HG03457 (cell line): ENCODE results near the gene BIVM.

ENCODE experiments used
- ATAC-seq: cut with Tn5 transposase; IDR thresholded peaks from one replicate; pipeline ENCODE4 v1.9.1; 2021; ENCODE audit warnings: moderate number of reproducible peaks; ENCODE audit not compliant: unreplicated experiment

BIVM gene

GRCh38 chr13:102781591-102781990, 17.3 kb upstream of the BIVM start:
- ATAC-seq: no peak

- no peak for ATAC-seq
Observed at GRCh38 chr13:102784483-102784882, 14.4 kb upstream of the BIVM start.

DNA sequence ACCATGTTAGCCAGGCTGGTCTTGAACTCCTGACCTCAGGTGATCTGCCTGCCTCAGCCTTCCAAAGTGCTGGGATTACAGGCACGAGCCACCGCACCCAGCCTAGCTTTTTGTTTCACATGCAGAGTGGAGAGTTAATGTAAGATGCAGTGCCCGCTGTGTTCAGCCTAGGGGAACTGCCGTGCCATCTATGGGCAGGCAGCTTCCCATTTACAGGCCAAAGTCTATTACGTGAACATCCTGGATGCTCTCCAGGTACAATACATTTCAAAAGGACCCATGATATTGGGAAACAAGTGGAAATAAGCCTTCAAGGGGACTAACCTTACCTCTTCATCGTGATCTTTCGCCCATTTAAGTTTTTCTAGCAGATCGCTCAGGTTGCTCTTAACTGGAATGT, 10.2 kb upstream of the BIVM start:
- ATAC-seq: no peak

DNA sequence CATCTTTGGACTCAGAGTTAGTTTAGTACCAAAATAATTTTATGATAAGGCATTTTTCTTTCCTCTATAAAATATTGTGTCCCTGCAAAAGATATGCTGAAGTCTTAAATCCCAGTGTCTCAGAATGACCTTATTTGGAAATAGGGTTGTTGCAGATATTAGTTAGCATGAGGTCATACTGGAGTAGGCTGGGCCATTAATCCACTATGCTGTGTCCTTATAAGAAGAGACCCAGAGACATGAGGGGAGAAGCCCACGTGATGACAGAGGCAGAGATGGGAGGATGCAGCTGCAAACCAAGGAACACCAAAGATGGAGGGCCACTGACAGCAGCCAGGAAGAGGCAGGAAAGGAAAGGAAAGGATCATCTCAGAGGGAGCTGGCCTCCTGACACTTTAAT, 6.5 kb upstream of the BIVM start:
- no peak for ATAC-seq

DNA sequence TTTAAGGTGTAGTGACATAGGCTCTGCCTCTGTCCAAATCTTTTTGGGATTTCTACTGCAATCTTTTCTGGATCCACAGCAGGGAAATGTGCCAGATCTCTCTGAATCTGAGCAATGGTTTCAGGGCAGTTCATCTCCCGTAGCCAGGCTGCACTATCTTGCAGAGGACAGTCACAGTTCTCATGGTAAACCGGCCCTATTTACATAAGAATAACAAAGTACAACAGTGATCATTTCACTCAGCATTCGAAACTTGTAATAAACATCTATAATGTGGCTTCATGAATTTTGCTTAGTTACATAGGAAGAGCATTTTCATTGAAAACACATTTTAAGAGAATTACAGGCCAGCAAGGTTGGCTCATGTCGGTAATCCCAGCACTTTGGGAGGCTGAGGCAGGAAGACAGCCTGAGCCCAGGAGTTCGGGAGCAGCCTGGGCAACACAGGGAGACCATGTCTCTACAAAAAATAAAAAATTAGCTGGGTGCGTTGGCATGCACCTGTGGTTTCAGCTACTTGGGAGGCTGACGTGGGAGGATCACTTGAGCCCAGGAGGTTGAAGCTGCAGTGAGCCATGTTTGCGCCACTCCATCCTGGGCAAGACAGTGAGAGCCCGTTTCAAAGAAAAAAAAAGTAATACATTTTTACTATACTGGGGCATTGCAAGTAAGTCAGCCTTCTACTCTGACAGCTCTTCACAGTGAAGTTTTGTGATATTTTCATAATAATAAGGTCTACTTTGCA, 5.1 kb upstream of the BIVM start:
- no peak for ATAC-seq

DNA sequence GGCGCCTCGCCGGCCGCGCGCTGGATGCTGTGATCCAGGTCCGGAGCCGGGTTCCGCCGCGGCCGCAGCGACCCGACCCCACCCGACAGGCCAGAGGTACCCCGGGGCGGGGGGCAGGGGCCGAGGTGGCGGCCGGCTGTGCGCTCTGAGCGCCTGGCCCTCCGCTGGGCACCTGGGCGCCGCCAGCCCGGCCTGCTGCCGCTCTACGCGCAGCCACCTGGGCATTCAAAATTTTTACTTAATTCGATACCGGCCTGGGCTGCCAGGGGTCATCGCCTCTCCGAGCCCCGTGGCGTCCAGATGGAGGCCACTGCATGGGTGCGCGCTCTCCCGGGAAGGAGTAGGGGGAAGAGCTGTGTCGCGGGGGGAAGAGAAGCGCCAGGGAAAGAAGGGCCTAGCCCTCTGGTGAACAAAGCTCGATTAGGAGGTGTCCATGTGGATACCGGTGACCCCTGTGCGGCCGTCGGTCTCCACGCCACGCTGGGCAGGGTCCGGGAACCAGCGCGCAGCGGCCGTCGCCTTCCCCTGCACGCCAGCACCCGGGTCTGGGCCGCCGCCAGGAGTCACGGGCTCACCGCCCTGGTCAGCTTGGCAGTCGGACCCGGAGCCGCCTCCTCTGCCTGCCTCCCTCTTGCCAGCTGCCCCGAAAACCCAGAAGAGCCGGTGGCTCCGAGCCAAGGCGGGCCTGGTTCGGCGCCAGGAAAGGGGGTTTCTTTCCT, 666 bp downstream of the BIVM start:
- no peak for ATAC-seq

GRCh38 chr13:102800145-102801041, 1.5 kb downstream of the BIVM start:
- peak; percentile 78 for ATAC-seq

- no peak for ATAC-seq
Observed at GRCh38 chr13:102805680-102806079, 6.8 kb downstream of the BIVM start.

DNA sequence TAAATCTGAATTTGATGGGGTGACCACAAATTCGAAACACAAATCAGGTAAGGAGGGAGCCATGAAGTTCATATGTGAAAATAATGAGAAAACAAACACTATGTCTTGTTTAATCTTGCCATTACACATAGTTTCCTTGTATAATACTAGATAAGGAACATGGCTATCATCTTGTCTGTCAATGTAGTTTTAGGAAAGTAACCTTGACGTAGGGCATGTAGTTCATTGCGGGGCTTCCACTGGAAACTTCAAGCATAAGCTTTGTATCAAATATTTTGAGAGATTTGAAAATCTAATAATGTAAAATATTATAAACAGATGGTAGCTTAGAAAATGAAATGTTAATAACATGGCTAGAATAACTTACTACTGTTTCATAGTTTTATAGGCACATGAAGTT, 8.8 kb downstream of the BIVM start:
- no peak for ATAC-seq

DNA sequence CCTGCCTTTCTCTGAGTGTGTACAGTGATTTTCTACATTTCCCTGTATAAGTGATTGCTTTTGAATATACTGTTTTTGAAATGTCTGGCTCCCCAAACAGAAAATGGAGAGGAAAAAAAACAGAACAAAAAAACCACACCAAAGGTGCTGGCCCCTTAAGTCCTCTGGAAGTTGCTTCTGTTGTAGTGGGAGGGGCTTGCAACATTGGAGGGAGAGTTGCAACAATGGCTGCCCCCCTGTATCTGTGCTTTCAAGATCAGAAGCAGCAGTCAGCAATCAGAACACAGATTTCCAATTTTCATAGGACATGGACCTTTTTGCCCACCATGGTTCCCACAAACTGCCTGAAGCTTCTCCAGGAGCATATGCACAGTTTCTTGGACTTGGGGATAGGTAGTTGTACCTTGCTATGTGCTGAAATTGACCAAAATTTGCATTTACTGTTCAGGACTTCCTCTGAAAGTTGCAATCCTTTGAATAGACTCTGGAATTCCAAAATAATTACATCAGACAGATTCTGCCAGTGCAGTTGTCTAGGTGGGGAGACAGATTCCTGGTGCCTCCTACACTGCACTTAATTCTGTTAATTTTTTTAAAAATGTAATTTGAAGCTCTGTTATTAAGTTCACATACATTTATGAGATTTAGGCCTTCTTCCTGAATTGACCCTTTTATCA, 13.8 kb downstream of the BIVM start:
- no peak for ATAC-seq

- no peak for ATAC-seq
Observed at GRCh38 chr13:102814025-102814607, 15.2 kb downstream of the BIVM start.

DNA sequence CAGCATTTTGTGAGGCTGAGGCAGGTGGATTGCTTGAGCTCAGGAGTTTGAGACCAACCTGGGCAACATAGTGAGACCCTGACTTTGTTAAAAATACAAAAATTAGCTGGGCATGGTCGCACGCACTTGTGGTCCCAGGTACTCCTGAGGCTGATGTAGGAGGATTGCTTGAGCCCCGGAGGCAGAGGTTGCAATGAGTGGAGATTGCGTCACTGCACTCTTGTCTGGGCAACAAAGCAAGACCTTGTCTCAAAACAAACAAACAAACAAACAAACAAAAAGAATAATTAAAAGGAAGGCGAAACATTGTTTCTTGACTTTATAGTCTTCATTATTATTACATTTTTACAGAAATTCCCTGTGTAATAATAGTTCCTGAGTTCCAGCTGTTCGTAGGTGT, 15.9 kb downstream of the BIVM start:
- ATAC-seq: no peak

DNA sequence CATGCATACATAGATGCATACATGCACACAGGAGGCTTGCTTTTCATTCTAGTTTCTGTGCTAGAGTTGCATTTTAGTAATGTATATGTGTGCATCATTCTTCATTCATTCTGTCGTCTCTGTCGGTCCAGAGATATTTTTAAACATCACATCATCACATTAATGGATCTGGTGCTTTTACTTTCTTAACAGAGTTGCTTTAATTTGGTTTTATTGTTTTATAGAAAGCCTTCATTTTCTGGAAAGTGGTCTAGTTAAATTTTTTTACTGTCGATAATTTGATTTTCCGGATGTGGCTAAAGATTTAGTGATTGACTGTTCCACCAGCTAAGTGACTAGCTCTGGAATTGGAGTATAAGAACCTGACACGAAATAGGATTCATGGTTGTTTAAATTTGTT, 16.9 kb downstream of the BIVM start:
- no peak for ATAC-seq

- no peak for ATAC-seq
Observed at GRCh38 chr13:102816708-102817107, 17.8 kb downstream of the BIVM start.

DNA sequence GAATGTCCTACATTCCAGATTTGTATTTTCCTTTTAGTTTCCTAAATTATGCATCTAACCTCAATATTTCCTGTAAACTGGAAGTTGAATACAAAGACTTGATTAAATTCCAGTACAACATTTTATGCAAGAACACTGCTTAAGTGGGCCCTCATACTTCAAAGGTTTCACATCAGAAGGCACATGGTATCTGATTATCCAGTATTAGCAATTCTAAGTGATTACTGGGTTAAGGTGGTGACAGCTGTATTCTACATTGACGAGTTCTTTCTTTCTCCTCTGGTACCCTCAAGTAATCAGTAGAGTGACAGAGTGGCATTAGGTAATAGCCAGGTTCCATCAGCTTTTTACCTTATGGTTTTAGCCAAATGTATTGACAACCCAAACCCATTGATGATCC, 18.3 kb downstream of the BIVM start:
- ATAC-seq: no peak

- ATAC-seq: no peak
Observed at GRCh38 chr13:102817907-102818306, 19.0 kb downstream of the BIVM start.

GRCh38 chr13:102825400-102825799, 26.5 kb downstream of the BIVM start:
- no peak for ATAC-seq

GRCh38 chr13:102825921-102826706, 27.2 kb downstream of the BIVM start:
- no peak for ATAC-seq

- ATAC-seq: no peak
Observed at GRCh38 chr13:102830646-102831045, 31.7 kb downstream of the BIVM start.

- ATAC-seq: no peak
Observed at GRCh38 chr13:102836471-102836870, 37.6 kb downstream of the BIVM start.
